Neural cell (in vitro differentiated cells): ENCODE data around the gene DNAJC5.

Source experiments
- EP300 ChIP-seq: fragments of 450-650 bp; conservative IDR thresholded peaks from 2 replicates; pipeline ENCODE4 v1.6.1; 2014; ENCODE audit warnings: antibody characterized with exemption, mild to moderate bottlenecking, moderate library complexity; ENCODE audit not compliant: poor library complexity, severe bottlenecking
- EZH2 ChIP-seq: fragments of 200-600, 300-800 bp; shearing (Covaris generic), sonication (generic); IDR thresholded peaks from 2 replicates; pipeline ENCODE4 v1.6.1; 2014; ENCODE audit warnings: antibody characterized with exemption, low read length, borderline replicate concordance, mild to moderate bottlenecking; ENCODE audit not compliant: insufficient read depth, poor library complexity, severe bottlenecking
- POLR2AphosphoS5 ChIP-seq: IDR thresholded peaks from 2 replicates; pipeline ENCODE4 v1.6.1; 2012
- RAD21 ChIP-seq: fragments of 450-650 bp; conservative IDR thresholded peaks from 2 replicates; pipeline ENCODE4 v1.6.1; 2014; ENCODE audit warnings: antibody characterized with exemption, mild to moderate bottlenecking, moderate library complexity
- SMC3 ChIP-seq: fragments of 450-650 bp; conservative IDR thresholded peaks from 2 replicates; pipeline ENCODE4 v1.6.1; 2014; ENCODE audit warnings: antibody characterized with exemption, mild to moderate bottlenecking, moderate library complexity; ENCODE audit not compliant: poor library complexity
- TAF1 ChIP-seq: IDR thresholded peaks from 2 replicates; pipeline ENCODE4 v1.6.1; 2012; ENCODE audit warnings: low read depth
- TF ChIP-seq, protein P1 (sequence below): fragments of 450-650 bp; IDR thresholded peaks from 2 replicates; pipeline ENCODE4 v1.5.1; 2014; ENCODE audit warnings: antibody characterized with exemption, mild to moderate bottlenecking, moderate library complexity; ENCODE audit not compliant: poor library complexity, severe bottlenecking

DNA sequence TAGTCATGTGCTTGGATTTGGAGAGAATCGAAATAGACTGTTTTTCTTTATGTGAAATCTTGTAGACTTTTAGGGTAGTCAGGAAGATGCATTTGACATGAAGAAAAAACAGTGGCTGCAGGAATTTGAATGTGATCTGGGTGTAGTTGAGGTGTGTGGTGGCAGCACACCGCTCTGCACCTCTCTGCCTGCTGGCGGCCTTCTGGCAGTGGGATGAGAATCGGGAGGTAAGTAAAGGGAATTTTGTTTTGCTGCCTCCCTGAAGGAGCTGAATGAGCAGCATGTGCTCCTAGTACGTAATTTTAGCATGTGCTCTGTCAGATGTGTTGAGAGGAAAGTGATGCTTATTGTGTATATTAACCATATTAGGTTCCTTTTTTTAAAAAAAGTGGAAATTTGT, 26.7 kb upstream of the DNAJC5 start:
- no peak for TF ChIP-seq SMC3
- TF ChIP-seq EZH2, result no peak
- TF ChIP-seq, protein P1, sequence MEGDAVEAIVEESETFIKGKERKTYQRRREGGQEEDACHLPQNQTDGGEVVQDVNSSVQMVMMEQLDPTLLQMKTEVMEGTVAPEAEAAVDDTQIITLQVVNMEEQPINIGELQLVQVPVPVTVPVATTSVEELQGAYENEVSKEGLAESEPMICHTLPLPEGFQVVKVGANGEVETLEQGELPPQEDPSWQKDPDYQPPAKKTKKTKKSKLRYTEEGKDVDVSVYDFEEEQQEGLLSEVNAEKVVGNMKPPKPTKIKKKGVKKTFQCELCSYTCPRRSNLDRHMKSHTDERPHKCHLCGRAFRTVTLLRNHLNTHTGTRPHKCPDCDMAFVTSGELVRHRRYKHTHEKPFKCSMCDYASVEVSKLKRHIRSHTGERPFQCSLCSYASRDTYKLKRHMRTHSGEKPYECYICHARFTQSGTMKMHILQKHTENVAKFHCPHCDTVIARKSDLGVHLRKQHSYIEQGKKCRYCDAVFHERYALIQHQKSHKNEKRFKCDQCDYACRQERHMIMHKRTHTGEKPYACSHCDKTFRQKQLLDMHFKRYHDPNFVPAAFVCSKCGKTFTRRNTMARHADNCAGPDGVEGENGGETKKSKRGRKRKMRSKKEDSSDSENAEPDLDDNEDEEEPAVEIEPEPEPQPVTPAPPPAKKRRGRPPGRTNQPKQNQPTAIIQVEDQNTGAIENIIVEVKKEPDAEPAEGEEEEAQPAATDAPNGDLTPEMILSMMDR, result no peak
- no peak for TF ChIP-seq POLR2AphosphoS5
- no peak for TF ChIP-seq EP300
- TF ChIP-seq TAF1, result no peak
- no peak for TF ChIP-seq RAD21
